Measurements from ENCODE around the gene TLR8.

- TF ChIP-seq POLR2A (IDR thresholded peaks at IDR 0.05), result no peak
- TF ChIP-seq, protein P1, sequence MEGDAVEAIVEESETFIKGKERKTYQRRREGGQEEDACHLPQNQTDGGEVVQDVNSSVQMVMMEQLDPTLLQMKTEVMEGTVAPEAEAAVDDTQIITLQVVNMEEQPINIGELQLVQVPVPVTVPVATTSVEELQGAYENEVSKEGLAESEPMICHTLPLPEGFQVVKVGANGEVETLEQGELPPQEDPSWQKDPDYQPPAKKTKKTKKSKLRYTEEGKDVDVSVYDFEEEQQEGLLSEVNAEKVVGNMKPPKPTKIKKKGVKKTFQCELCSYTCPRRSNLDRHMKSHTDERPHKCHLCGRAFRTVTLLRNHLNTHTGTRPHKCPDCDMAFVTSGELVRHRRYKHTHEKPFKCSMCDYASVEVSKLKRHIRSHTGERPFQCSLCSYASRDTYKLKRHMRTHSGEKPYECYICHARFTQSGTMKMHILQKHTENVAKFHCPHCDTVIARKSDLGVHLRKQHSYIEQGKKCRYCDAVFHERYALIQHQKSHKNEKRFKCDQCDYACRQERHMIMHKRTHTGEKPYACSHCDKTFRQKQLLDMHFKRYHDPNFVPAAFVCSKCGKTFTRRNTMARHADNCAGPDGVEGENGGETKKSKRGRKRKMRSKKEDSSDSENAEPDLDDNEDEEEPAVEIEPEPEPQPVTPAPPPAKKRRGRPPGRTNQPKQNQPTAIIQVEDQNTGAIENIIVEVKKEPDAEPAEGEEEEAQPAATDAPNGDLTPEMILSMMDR (IDR thresholded peaks at IDR 0.05), result no peak
These were observed 11.3 kb downstream of the TLR8 start for GRCh38 chrX:12917753-12918152.
